Activated CD8-positive, alpha-beta T cell treated with anti-CD3 and anti-CD28 coated beads for 36 hours (primary cell): ENCODE results near the gene ZNF584. TPM values are rescaled to one million over a fixed set of nuclear protein-coding genes. Genes with fewer than 3 reads are reported as not detected.
"Not testable (repeated sequence)": the region's sequence is repeated elsewhere in the genome, so short reads cannot be mapped to it uniquely, and the experiment has no call there.

ENCODE experiments used
- ATAC-seq: fragments of 200-7000 bp; cut with Tn5 transposase; one replicate; pipeline ENCODE4 v1.10.0; 2021; ENCODE audit warnings: mild to moderate bottlenecking, moderate library complexity
- CTCF ChIA-PET: fragments of 350-600 bp; sonication (Branson Sonifier 250); formaldehyde crosslinking; loops from one replicate; lab custom pipeline; 2021; ENCODE audit warnings: antibody characterized with exemption; lab: Charles Lee
- POLR2A ChIA-PET: fragments of 350-600 bp; sonication (Branson Sonifier 250); formaldehyde crosslinking; loops from one replicate; lab custom pipeline; 2021; ENCODE audit warnings: antibody characterized with exemption; lab: Charles Lee
- DNase-seq: peaks from one replicate; pipeline ENCODE4 v3.0.0-alpha.2; 2020
- H3K27ac Mint-ChIP-seq: one replicate; pipeline ENCODE4 v1.8.0; 2021; ENCODE audit warnings: mild to moderate bottlenecking, mixed read lengths
- H3K27me3 Mint-ChIP-seq: one replicate; pipeline ENCODE4 v1.8.0; 2021; ENCODE audit warnings: mixed read lengths
- H3K36me3 Mint-ChIP-seq: one replicate; pipeline ENCODE4 v1.8.0; 2021; ENCODE audit warnings: low read depth, mixed read lengths
- H3K4me1 Mint-ChIP-seq: one replicate; pipeline ENCODE4 v1.8.0; 2021; ENCODE audit warnings: low read depth, mixed read lengths
- H3K4me3 Mint-ChIP-seq: one replicate; pipeline ENCODE4 v1.8.0; 2021; ENCODE audit warnings: mild to moderate bottlenecking, moderate library complexity, mixed read lengths
- H3K9me3 Mint-ChIP-seq: one replicate; pipeline ENCODE4 v1.8.0; 2021; ENCODE audit warnings: mixed read lengths
- CTCF ChIP-seq: fragments of 200-600 bp; IDR thresholded peaks from one replicate; pipeline ENCODE4 v1.8.0; 2022; ENCODE audit warnings: antibody characterized with exemption, mild to moderate bottlenecking
- intact Hi-C: fragments of 100-400 bp; cut with micrococcal nuclease; formaldehyde crosslinking; loops from one replicate; pipeline ENCODE4 v1.10.0; 2022
- total RNA-seq, 2 experiments: library from RNA; stranded (reverse); gene quantifications; one replicate each; pipeline ENCODE4 v1.2.3, GENCODE V29; 2021

ZNF584 gene
- total RNA-seq, 2 experiments from 2014 or later: 12.0 to 14.3 TPM

- CTCF ChIA-PET: no interaction called here
- no peak for TF ChIP-seq CTCF
- Mint-ChIP-seq H3K27me3 (no peaks in the 10 kb centered on the region), H3K4me3 (no peak overlapping the region), H3K4me1 (no peaks in the 10 kb centered on the region), H3K27ac (no peak overlapping the region), H3K9me3 (no peaks in the 10 kb centered on the region), H3K36me3 (no peaks in the 10 kb centered on the region)
- ATAC-seq: no peak
- no peak for DNase-seq
- POLR2A ChIA-PET: interaction anchor here (0.8 to 1.4 kb wide), 3 partner anchors 9 to 12 kb away, joined by 3 to 5 read pairs (median 4); partner anchors contain the start of gene ZNF497
- intact Hi-C loops: no loop called here
These were observed 34.2 kb upstream of the ZNF584 start for GRCh38 chr19:58374200-58374599.

- H3K27ac Mint-ChIP-seq, H3K4me3 Mint-ChIP-seq, ATAC-seq, intact Hi-C loops, DNase-seq, H3K9me3 Mint-ChIP-seq, H3K36me3 Mint-ChIP-seq, H3K4me1 Mint-ChIP-seq, POLR2A ChIA-PET, CTCF ChIA-PET, H3K27me3 Mint-ChIP-seq: not testable (repeated sequence)
These were observed 31.7 kb upstream of the ZNF584 start for GRCh38 chr19:58376724-58377123.

GRCh38 chr19:58379246-58379645, 29.2 kb upstream of the ZNF584 start:
- Mint-ChIP-seq H3K4me1 (peaks cover 13% of the 10 kb centered on the region), H3K4me3 (peak overlapping the region; percentile 83), H3K36me3 (no peaks in the 10 kb centered on the region), H3K9me3 (no peaks in the 10 kb centered on the region), H3K27ac (peak overlapping the region; percentile 87), H3K27me3 (no peaks in the 10 kb centered on the region)
- intact Hi-C loops: no loop called here
- ATAC-seq (no peak), DNase-seq (no peak)
- TF ChIP-seq CTCF: no peak
- POLR2A ChIA-PET: interaction anchor here (0.9 to 1.9 kb wide), 8 partner anchors 12 to 141 kb away, joined by 3 to 16 read pairs (median 4); partner anchors contain the start of genes ZBTB45 and ZNF497
- CTCF ChIA-PET: interaction anchor here (1.5 kb wide), 1 partner anchor 29 kb away, joined by 3 read pairs; the partner anchor contains the start of gene ZNF584

GRCh38 chr19:58380037-58380661, 28.3 kb upstream of the ZNF584 start:
- POLR2A ChIA-PET: interaction anchor here (0.9 to 1.9 kb wide), 8 partner anchors 13 to 140 kb away, joined by 3 to 16 read pairs (median 4); partner anchors contain the start of genes ZBTB45 and ZNF497
- intact Hi-C loops: no loop called here
- no peak for ATAC-seq

More at GRCh38 chr19:58380037-58380661, 28.3 kb upstream of the ZNF584 start:
- Mint-ChIP-seq H3K4me1 (peaks cover 15% of the 10 kb centered on the region), H3K4me3 (peak overlapping the region; percentile 83), H3K27ac (peak overlapping the region; percentile 87), H3K36me3 (no peaks in the 10 kb centered on the region), H3K27me3 (no peaks in the 10 kb centered on the region), H3K9me3 (no peaks in the 10 kb centered on the region)
- CTCF ChIA-PET: interaction anchor here (1.5 kb wide), 1 partner anchor 28 kb away, joined by 3 read pairs; the partner anchor contains the start of gene ZNF584
- DNase-seq: no peak
- TF ChIP-seq CTCF: no peak
